Activated gamma-delta T cell (primary cell): ENCODE measurements around the gene PMM2.
A peak's percentile ranks its signal among the peaks of the same experiment; 100 is the strongest.
"Not testable (repeated sequence)": the region's sequence is repeated elsewhere in the genome, so short reads cannot be mapped to it uniquely, and the experiment has no call there.

Experiments
- DNase-seq: peaks from one replicate; lab custom pipeline; 2025; lab: John Stamatoyannopoulos, UW
- total RNA-seq, 2 donors: gene quantifications; one replicate each; lab custom pipeline; 2026; lab: John Stamatoyannopoulos, UW

The PMM2 gene
- total RNA-seq, result 40.0 to 50.5 reads per million in 2 donors

GRCh38 chr16:8797364-8798173, at the start of gene PMM2, which contains the start of gene TMEM186:
Gene PMM2, plus strand, starts transcription at chr16:8797839. Its CDS starts 44 bp downstream, at chr16:8797883.
Gene TMEM186, minus strand, starts transcription at chr16:8797639. Its CDS starts 25 bp downstream, at chr16:8797614.
- peak; percentile 87 for DNase-seq

- DNase-seq, result not testable (repeated sequence)
Measured at GRCh38 chr16:8748944-8749343, 48.7 kb upstream of the PMM2 start.

- DNase-seq, result no peak
Measured at GRCh38 chr16:8751481-8752311, 45.9 kb upstream of the PMM2 start.

- DNase-seq, result no peak
Measured at GRCh38 chr16:8752706-8753105, 44.9 kb upstream of the PMM2 start.

GRCh38 chr16:8753416-8754054, 44.1 kb upstream of the PMM2 start:
- no peak for DNase-seq

- no peak for DNase-seq
Measured at GRCh38 chr16:8756755-8757154, 40.9 kb upstream of the PMM2 start.

- no peak for DNase-seq
Measured at GRCh38 chr16:8758022-8758421, 39.6 kb upstream of the PMM2 start.

- no peak for DNase-seq
Measured at GRCh38 chr16:8760021-8760420, 37.6 kb upstream of the PMM2 start.

GRCh38 chr16:8761078-8761477, 36.6 kb upstream of the PMM2 start:
- DNase-seq, result no peak

- no peak for DNase-seq
Measured at GRCh38 chr16:8762254-8762653, 35.4 kb upstream of the PMM2 start.

- DNase-seq, result no peak
Measured at GRCh38 chr16:8763083-8763482, 34.6 kb upstream of the PMM2 start.

GRCh38 chr16:8763899-8764298, 33.7 kb upstream of the PMM2 start:
- DNase-seq, result no peak

- no peak for DNase-seq
Measured at GRCh38 chr16:8764525-8765250, 33.0 kb upstream of the PMM2 start.

GRCh38 chr16:8767176-8767575, 30.5 kb upstream of the PMM2 start:
- DNase-seq, result no peak

GRCh38 chr16:8768283-8768682, 29.4 kb upstream of the PMM2 start:
- DNase-seq, result no peak

GRCh38 chr16:8768692-8769091, 28.9 kb upstream of the PMM2 start:
- no peak for DNase-seq

GRCh38 chr16:8773537-8773936, 24.1 kb upstream of the PMM2 start:
- DNase-seq, result no peak

- no peak for DNase-seq
Measured at GRCh38 chr16:8774208-8774607, 23.4 kb upstream of the PMM2 start.

GRCh38 chr16:8775359-8775758, 22.3 kb upstream of the PMM2 start:
- DNase-seq, result no peak

GRCh38 chr16:8776129-8776584, 21.5 kb upstream of the PMM2 start:
- no peak for DNase-seq

GRCh38 chr16:8777217-8777616, 20.4 kb upstream of the PMM2 start:
- DNase-seq, result no peak

- no peak for DNase-seq
Measured at GRCh38 chr16:8781797-8782196, 15.8 kb upstream of the PMM2 start.
